NCI-H187 (cell line): ENCODE results near the gene FIG4.
"Not testable (repeated sequence)": the region's sequence is repeated elsewhere in the genome, so short reads cannot be mapped to it uniquely, and the experiment has no call there.

Experiments used
- DNase-seq, 2 experiments: peaks; one replicate each; lab custom pipeline; 2025; lab: John Stamatoyannopoulos, UW

FIG4 gene

GRCh38 chr6:109795994-109796555 is 105.0 kb downstream of the FIG4 start:
- DNase-seq, result no peak

- no peak for DNase-seq
Measured at GRCh38 chr6:109799129-109799528, 108.0 kb downstream of the FIG4 start.

GRCh38 chr6:109799664-109800063 is 108.6 kb downstream of the FIG4 start:
- DNase-seq, result no peak

- DNase-seq, result no peak
Measured at GRCh38 chr6:109800771-109801170, 109.7 kb downstream of the FIG4 start.

GRCh38 chr6:109801794-109802193 is 110.7 kb downstream of the FIG4 start:
- DNase-seq, result no peak

GRCh38 chr6:109804020-109804419 is 112.9 kb downstream of the FIG4 start:
- DNase-seq, result no peak

- no peak for DNase-seq
Measured at GRCh38 chr6:109807881-109808280, 116.8 kb downstream of the FIG4 start.

GRCh38 chr6:109808837-109809236 is 117.7 kb downstream of the FIG4 start:
- no peak for DNase-seq

GRCh38 chr6:109815054-109815453 is 124.0 kb downstream of the FIG4 start:
- DNase-seq, result no peak

- DNase-seq, result peak; percentile 51 to 67
Measured at GRCh38 chr6:109816452-109817374, 125.6 kb downstream of the FIG4 start.

- no peak for DNase-seq
Measured at GRCh38 chr6:109820706-109821350, 129.7 kb downstream of the FIG4 start.

GRCh38 chr6:109821428-109821827 is 130.3 kb downstream of the FIG4 start:
- no peak for DNase-seq

- DNase-seq, result no peak
Measured at GRCh38 chr6:109824105-109824504, 133.0 kb downstream of the FIG4 start.

GRCh38 chr6:109826551-109826950 is 135.5 kb downstream of the FIG4 start:
- no peak for DNase-seq

GRCh38 chr6:109831352-109831751 is 140.3 kb downstream of the FIG4 start:
- not testable (repeated sequence) for DNase-seq

GRCh38 chr6:109834131-109834530 is 143.0 kb downstream of the FIG4 start:
- DNase-seq, result no peak

GRCh38 chr6:109834595-109835437 is 143.7 kb downstream of the FIG4 start:
- DNase-seq, result no peak

- no peak for DNase-seq
Measured at GRCh38 chr6:109840034-109840433, 148.9 kb downstream of the FIG4 start.

- DNase-seq, result no peak
Measured at GRCh38 chr6:109840796-109841195, 149.7 kb downstream of the FIG4 start.

- DNase-seq, result no peak
Measured at GRCh38 chr6:109841869-109842268, 150.8 kb downstream of the FIG4 start.

- no peak for DNase-seq
Measured at GRCh38 chr6:109852713-109853112, 161.6 kb downstream of the FIG4 start.

- DNase-seq, result no peak
Measured at GRCh38 chr6:109853426-109853825, 162.3 kb downstream of the FIG4 start.
